GM18867 (cell line): Measurements from ENCODE around the gene CAPN1.

Experiments
- ATAC-seq: cut with Tn5 transposase; IDR thresholded peaks from one replicate; pipeline ENCODE4 v1.9.1; 2021; ENCODE audit warnings: mild to moderate bottlenecking, moderate library complexity; ENCODE audit not compliant: unreplicated experiment

Gene CAPN1

DNA sequence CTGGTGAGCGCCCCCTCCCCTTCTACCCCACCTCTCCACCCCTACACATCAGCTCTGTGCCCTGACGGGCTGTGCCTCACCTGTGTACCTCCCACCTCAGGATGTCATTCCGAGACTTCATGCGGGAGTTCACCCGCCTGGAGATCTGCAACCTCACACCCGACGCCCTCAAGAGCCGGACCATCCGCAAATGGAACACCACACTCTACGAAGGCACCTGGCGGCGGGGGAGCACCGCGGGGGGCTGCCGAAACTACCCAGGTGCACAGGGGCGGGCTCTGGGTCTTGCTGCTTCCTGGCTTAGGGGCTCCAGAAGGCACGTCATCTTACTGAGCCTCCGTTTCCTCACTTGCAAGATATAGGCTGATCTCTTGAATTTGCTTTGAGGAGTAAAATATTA, 6.8 kb downstream of the CAPN1 start:
- no peak for ATAC-seq

DNA sequence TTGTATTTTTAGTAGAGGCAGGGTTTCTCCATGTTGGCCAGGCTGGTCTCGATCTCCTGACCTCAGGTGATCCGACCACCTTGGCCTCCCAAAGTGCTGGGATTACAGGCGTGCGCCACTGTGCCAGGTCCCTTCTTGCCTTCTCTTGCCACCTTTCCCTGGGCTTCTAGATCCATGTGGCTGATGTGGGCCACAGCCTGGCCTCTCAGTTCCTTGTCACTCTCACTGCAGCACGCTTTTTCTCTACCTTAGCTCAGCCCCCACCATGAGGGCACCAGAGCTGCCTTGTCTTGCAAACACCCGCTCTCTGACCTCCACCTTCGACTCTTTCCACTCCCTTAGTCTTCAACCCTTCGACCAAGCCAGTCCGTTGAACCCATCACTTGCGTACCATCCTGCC, 7.5 kb downstream of the CAPN1 start:
- ATAC-seq: no peak

GRCh38 chr11:65194564-65194963, 12.8 kb downstream of the CAPN1 start:
- ATAC-seq: no peak

DNA sequence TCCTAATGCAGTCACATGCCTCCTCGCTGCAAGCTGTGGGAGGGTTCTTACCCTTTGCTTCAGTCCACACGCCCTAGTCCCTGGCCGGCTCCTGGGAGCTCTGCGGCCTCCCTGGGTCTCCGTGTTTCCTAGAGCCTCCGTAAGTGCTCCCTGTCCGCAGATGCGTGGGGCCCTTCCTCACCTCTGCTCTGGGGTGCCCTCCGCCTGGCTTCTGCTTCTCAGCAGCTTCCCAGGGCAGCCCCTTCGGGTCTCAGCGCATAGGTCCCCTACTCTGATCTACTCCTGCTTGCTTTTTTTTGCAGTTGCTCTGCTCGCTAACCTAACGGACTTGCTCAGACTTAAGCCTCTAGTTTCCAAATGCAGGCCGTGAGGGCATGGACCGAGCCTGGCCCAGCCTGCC, 22.4 kb downstream of the CAPN1 start:
- no peak for ATAC-seq

DNA sequence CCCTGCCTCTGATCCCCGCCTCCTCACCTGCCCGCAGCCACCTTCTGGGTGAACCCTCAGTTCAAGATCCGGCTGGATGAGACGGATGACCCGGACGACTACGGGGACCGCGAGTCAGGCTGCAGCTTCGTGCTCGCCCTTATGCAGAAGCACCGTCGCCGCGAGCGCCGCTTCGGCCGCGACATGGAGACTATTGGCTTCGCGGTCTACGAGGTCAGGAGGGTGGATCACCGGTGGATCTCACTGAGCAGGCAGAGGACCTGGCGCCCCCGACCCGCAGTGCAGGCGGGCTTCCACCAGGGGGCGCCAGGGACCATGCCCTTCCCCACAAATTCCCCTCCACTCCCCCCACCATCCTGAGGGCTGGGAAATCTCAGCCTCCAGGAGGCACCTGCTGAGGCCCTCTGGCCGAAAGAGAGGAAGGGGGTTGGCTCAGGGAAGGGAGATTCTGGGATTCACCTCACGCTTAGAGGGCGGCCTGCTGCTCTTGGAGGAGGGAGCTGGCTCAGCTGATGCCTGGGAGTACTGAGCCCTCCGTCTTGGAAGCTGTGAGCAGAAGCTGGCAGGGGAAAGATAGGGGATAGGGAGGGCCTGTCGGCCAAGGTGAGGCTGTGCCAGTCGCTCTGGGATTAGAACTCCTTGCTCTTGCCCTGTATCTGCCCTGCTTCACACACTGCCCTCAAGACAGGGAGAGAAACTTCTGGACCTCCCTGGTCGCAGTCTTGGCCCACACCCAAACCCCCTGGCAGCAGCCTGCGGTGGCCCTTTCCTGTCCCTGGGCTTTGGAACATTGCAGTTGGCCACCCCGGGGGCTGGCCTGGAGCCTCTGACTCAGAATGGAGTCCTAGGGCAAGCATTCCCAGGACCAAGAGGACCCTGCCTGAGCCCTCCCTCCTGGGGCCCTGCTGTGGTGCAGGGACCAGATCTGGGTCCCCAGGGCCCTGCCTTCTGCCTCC, 23.2 kb downstream of the CAPN1 start:
- ATAC-seq: no peak

DNA sequence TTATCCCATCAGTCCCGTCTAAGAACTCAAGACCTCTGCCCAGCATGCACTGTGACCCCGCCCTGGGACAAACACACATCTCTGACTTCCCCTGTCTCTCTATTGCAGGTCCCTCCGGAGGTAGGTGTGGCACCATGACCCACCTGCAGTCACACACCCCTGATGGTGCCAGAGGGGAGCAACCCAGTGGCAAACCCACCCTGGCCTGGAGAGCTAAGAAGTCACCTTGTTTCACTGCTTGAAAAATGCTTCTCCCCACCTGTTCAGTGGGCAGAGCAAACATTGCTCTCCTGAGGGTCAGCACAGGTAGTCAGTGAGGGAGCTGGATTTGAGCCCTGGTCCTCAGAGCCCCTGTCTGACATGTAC, 23.9 kb downstream of the CAPN1 start:
- no peak for ATAC-seq

DNA sequence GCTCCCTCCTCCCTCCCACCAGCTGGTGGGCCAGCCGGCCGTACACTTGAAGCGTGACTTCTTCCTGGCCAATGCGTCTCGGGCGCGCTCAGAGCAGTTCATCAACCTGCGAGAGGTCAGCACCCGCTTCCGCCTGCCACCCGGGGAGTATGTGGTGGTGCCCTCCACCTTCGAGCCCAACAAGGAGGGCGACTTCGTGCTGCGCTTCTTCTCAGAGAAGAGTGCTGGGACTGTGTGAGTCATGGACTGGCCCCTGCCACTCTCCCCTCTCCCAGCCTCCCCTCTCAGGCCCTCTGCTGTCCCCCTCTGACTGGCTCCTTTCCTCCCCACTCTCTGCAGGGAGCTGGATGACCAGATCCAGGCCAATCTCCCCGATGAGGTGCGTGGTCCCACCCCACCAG, 24.7 kb downstream of the CAPN1 start:
- ATAC-seq: no peak

- ATAC-seq: no peak
These were observed 25.2 kb downstream of the CAPN1 start for GRCh38 chr11:65206901-65207300.

GRCh38 chr11:65207918-65208784, 26.4 kb downstream of the CAPN1 start:
- ATAC-seq: no peak

DNA sequence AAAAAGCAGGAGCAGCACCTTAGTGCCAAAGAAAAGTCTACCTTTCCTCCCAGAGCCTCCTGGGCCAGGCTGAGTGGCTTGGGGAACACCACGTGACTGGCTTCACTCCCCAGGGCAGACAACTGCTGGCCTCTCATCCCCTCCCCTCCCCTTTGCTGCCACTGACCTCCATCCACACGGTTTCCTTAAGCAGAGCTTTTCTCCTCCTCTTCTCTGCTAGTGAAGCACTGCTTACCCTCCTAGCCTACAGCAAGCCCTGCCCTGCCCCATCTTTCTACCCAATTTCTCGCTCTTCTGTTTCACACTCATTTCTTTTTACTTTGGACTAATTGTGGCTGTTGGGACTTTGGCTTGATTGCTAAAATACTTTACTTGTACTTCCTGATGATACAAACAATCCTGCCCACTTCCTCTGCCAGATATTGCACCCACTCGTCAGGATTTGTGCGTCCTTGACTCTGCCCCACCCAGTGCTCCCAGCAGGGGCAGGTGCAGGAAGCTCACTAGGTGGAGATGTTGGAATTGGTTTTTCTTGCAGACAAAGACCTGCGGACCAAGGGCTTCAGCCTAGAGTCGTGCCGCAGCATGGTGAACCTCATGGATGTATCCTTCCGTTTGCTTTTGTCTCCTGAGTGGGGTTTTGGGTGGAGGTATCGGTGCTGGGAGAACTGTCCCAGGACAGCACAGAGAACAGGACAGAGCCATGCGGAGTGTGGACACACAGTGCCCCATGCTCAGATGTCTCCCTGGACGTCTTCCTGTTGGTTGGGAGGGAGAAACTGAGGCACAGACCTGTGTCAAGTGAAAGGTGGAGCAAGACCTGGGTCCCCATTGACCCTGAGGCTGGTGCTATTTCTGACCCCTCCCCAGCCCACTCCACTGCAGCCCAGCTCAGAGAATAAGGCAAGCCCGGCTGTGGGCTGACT, 27.3 kb downstream of the CAPN1 start:
- no peak for ATAC-seq

DNA sequence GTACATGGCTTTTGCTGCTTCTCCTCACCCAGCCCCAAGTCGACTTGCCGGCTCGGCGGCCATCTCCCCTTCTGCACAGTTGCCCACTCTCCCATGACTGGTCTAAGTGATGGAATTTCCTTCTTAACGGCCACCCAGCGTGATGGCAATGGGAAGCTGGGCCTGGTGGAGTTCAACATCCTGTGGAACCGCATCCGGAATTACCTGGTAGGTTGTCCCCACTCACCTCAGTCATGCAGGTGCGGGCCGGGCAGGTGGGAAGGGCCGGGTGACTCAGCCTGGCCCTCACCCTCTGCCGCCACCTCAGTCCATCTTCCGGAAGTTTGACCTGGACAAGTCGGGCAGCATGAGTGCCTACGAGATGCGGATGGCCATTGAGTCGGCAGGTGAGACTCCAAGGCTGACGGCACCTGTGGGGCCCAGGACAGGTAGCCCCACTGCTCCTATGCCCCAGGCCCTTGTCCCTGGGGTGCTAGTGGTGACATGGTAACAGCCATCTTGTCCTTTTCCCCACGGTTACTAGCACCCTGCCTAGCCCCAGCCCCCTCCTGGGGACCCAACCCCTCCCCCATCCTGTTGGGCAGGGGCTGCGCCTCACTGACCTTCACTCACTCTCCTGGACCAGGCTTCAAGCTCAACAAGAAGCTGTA, 28.1 kb downstream of the CAPN1 start:
- no peak for ATAC-seq

DNA sequence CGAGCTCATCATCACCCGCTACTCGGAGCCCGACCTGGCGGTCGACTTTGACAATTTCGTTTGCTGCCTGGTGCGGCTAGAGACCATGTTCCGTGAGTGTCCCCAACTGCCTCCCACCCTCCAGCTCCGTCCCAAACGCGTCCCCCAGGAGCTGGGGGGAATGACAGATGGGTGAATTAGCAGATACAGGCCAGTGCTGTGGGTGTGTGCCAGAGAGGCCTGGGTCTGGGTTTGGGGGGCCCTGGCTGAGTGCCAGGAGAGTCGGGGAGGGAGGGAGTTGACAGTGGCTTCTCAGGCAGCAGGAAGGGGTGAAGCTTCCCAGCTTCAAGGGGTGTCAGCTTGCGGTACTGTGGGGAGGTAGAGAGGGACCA, 28.6 kb downstream of the CAPN1 start:
- no peak for ATAC-seq

GRCh38 chr11:65210748-65211147, 29.0 kb downstream of the CAPN1 start:
- no peak for ATAC-seq

DNA sequence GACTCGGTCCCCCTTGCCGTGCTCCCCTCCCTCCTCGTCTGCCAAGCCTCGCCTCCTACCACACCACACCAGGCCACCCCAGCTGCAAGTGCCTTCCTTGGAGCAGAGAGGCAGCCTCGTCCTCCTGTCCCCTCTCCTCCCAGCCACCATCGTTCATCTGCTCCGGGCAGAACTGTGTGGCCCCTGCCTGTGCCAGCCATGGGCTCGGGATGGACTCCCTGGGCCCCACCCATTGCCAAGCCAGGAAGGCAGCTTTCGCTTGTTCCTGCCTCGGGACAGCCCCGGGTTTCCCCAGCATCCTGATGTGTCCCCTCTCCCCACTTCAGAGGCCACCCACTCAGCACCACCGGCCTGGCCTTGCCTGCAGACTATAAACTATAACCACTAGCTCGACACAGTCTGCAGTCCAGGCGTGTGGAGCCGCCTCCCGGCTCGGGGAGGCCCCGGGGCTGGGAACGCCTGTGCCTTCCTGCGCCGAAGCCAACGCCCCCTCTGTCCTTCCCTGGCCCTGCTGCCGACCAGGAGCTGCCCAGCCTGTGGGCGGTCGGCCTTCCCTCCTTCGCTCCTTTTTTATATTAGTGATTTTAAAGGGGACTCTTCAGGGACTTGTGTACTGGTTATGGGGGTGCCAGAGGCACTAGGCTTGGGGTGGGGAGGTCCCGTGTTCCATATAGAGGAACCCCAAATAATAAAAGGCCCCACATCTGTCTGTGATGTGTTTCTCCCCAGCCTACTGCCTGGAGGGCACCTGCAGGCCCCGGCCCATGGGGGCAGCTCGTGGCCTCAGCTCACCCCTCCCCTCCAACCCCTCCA, 29.8 kb downstream of the CAPN1 start:
- ATAC-seq: no peak

- no peak for ATAC-seq
These were observed 30.6 kb downstream of the CAPN1 start for GRCh38 chr11:65212226-65212801.

- no peak for ATAC-seq
These were observed 31.8 kb downstream of the CAPN1 start for GRCh38 chr11:65213322-65214211.

DNA sequence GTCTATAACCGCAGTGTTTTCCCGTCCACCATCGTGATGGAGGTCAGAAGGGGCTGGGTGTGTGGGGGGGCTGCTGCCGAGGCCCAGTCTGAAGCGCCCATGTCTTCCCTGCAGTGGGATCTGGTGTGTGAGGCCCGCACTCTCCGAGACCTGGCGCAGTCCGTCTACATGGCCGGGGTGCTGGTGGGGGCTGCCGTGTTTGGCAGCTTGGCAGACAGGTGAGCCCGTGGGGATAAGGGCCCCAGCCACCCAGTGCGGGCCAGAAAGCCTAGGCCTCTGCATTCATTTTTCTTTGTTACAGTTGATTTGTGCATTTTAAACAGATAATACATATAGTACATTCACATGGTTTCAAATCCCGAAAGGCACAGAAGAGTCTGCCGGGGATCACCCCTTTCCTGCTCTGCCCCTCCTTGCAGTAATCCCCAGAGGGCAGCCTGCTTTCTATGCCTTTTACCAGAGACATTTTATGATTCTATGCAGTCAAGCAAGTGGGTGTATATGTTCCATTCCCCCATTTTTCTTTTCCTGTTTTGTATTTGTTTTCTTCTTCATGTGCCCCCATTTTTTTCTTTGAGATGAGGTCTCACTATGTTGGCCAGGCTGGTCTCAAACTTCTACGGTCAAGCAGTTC, 32.6 kb downstream of the CAPN1 start:
- ATAC-seq: no peak
